Gastroesophageal sphincter (tissue), 4 donors: ENCODE data around the gene INPP5A. TPM values are rescaled to one million over a fixed set of nuclear protein-coding genes. Genes with fewer than 3 reads are reported as not detected.

ENCODE experiments used
- ATAC-seq: fragments of 150-250 bp; one replicate; pipeline ENCODE4 v1.9.1; 2016; ENCODE audit warnings: mild to moderate bottlenecking, moderate library complexity
- H3K27ac ChIP-seq, 4 donors: fragments of 200-600 bp; sonication (generic) in 3 of 4; 1 replicate in 3 of 4; 2 replicates in 1 of 4; pipeline ENCODE4 v1.5.1; 2016 to 2019
- H3K27me3 ChIP-seq: fragments of 200-600 bp; sonication (generic); one replicate; pipeline ENCODE4 v1.5.1; 2019
- H3K36me3 ChIP-seq, 2 donors: fragments of 200-600 bp; sonication (generic); one replicate each; pipeline ENCODE4 v1.5.1; 2019; ENCODE audit warnings: control low read depth in 1 of 2
- H3K4me1 ChIP-seq, 3 donors: fragments of 200-600 bp; sonication (generic); 1 replicate in 2 of 3; 2 replicates in 1 of 3; pipeline ENCODE4 v1.5.1; 2016 to 2019; ENCODE audit warnings: control low read depth in 2 of 3
- H3K4me3 ChIP-seq, 2 donors: fragments of 200-600 bp; sonication (generic); one replicate each; pipeline ENCODE4 v1.5.1; 2019; ENCODE audit warnings: mild to moderate bottlenecking in 1 of 2, moderate library complexity in 1 of 2
- H3K9me3 ChIP-seq, 3 donors: fragments of 200-600 bp; sonication (generic); one replicate each; pipeline ENCODE4 v1.5.1; 2017 to 2019; ENCODE audit warnings: control low read depth in 2 of 3
- EP300 ChIP-seq: sonication (generic); formaldehyde crosslinking; IDR thresholded peaks from one replicate; pipeline ENCODE4 v1.6.1; 2017; ENCODE audit warnings: antibody characterized with exemption, mild to moderate bottlenecking
- POLR2A ChIP-seq, 2 donors: fragments of 450-650 bp; IDR thresholded peaks; one replicate each; pipeline ENCODE4 v1.6.1; 2017; ENCODE audit warnings: antibody characterized with exemption in 2 of 2, mild to moderate bottlenecking in 2 of 2, moderate library complexity in 1 of 2
- POLR2AphosphoS5 ChIP-seq: sonication (generic); formaldehyde crosslinking; IDR thresholded peaks from one replicate; pipeline ENCODE4 v1.6.1; 2017; ENCODE audit warnings: antibody characterized with exemption
- WGBS, 2 donors: methylation state at CpG; one replicate each; pipeline ENCODE4 v1.1.5; 2018; ENCODE audit warnings: low coverage in 1 of 2; 5-methylcytosine and 5-hydroxymethylcytosine counted together
- total RNA-seq, 4 donors: library from RNA; depleted of rRNA; stranded (reverse); fragments of >200 nt; gene quantifications; one replicate each; pipeline ENCODE4 v1.1.0, GENCODE V29; 2016
- TF ChIP-seq, protein P1 (sequence below), 4 experiments: fragments of 200-600 bp in 2 of 4; fragments of 450-650 bp in 2 of 4; sonication (generic) in 1 of 4; IDR thresholded peaks; one replicate each; pipeline ENCODE4 v1.5.1; 2017 to 2019; ENCODE audit warnings: antibody characterized with exemption in 4 of 4, mild to moderate bottlenecking in 2 of 4, moderate library complexity in 2 of 4

Gene INPP5A
- total RNA-seq, 4 donors from 2014 or later = 111 to 288 (median 215) TPM

DNA sequence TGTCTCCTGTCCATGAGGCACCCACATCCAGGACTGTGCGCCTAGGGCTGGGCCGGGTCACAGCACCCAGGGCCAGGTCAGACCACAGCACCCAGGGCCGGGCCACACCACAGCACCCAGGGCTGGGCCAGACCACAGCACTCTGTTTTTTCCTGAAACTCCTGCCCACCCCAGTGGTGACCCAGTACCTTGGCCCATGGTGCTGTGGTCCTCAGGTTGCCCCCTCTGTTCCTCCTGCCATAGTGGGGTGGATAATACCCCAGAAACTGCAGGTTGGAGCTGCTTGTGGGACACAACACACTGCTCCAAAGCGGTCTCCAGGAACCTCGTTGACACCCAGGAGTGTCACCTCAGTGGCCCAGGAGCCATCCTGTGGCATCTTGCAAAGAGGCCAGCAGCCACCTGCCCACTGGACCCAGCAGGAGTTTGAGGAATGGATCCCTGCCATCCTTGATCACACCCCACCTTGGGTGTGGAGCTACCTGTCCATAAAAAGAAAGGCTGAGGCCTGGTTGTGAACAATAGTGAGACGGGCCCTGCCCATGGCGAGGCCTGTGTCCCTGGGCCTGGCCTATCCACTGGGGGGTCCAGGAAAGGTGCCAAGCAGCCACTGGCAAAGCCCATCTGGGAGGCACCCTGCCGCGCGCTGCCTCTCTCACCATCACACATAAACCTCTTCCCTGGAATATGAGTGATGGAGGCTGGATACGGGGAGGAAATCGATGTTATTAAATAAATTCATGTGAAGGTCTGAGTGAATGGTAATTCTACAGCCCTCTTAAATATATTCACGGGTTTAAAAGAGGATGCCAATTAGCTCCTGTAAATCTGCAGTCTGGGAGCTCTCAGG, 159.4 kb downstream of the INPP5A start:
- Histone ChIP-seq H3K4me3 (no peak overlapping the region), H3K9me3 (peaks cover 0 to 3% (median 0%) of the 10 kb centered on the region in 3 donors), H3K27ac (peak overlapping the region in 2 of 4 donors; percentile 57 to 82), H3K4me1 (peaks cover 0 to 40% (median 12%) of the 10 kb centered on the region in 3 donors), H3K27me3 (no peaks in the 10 kb centered on the region), H3K36me3 (peaks cover 0 to 42% of the 10 kb centered on the region in 2 donors)
- TF ChIP-seq POLR2A (IDR thresholded peaks at IDR 0.05) (no peak), EP300 (no peak), POLR2AphosphoS5 (no peak)
- TF ChIP-seq, protein P1, sequence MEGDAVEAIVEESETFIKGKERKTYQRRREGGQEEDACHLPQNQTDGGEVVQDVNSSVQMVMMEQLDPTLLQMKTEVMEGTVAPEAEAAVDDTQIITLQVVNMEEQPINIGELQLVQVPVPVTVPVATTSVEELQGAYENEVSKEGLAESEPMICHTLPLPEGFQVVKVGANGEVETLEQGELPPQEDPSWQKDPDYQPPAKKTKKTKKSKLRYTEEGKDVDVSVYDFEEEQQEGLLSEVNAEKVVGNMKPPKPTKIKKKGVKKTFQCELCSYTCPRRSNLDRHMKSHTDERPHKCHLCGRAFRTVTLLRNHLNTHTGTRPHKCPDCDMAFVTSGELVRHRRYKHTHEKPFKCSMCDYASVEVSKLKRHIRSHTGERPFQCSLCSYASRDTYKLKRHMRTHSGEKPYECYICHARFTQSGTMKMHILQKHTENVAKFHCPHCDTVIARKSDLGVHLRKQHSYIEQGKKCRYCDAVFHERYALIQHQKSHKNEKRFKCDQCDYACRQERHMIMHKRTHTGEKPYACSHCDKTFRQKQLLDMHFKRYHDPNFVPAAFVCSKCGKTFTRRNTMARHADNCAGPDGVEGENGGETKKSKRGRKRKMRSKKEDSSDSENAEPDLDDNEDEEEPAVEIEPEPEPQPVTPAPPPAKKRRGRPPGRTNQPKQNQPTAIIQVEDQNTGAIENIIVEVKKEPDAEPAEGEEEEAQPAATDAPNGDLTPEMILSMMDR (IDR thresholded peaks at IDR 0.05) = no peak
- WGBS, 2 donors = 69 to 98% methylated on average over 2 to 8 of the region's 13 CpGs
- no peak for ATAC-seq

DNA sequence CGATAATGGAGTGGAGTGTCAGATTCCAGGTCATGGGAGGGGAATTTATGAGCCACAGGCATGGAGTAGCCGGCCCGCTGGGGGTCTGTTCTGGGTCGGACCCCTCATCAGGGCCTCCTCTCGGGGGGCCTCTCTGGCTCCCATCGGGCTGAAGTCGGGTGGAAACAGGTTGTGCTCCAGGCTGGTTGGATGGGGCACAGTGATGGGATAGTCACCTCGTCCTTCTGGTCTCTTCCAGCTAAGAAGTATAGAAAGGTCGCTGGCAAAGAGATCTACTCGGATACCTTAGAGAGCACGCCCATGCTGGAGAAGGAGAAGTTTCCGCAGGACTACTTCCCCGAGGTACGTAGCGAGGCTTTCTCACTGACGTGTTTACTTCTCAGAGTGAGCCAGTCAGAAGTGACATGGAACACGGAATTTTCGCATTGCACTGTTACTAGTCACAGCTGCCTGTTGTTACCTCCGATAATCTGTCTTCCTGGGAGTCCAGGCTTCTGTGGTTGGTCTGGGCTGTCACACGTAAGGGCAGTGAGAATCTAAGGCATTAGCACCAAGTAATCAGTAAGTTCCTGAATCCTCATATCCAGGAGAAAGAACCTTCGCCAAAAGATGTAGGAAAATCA, 160.1 kb downstream of the INPP5A start:
- H3K4me3 ChIP-seq = no peak overlapping the region
- peaks cover 0 to 40% (median 12%) of the 10 kb centered on the region in 3 donors for H3K4me1 ChIP-seq
- no peak for TF ChIP-seq POLR2AphosphoS5
- TF ChIP-seq EP300 = no peak
- TF ChIP-seq, protein P1 (IDR thresholded peaks at IDR 0.05) = no peak
- no peak for TF ChIP-seq POLR2A (IDR thresholded peaks at IDR 0.05)
- H3K27me3 ChIP-seq = no peaks in the 10 kb centered on the region
- 70 to 85% methylated on average over 14 to 16 of the region's 21 CpGs for WGBS, 2 donors
- peaks cover 0 to 3% (median 0%) of the 10 kb centered on the region in 3 donors for H3K9me3 ChIP-seq
- peak overlapping the region in 3 of 4 donors; percentile 18 to 82 (median 57) for H3K27ac ChIP-seq
- peaks cover 0 to 43% of the 10 kb centered on the region in 2 donors for H3K36me3 ChIP-seq
- no peak for ATAC-seq

DNA sequence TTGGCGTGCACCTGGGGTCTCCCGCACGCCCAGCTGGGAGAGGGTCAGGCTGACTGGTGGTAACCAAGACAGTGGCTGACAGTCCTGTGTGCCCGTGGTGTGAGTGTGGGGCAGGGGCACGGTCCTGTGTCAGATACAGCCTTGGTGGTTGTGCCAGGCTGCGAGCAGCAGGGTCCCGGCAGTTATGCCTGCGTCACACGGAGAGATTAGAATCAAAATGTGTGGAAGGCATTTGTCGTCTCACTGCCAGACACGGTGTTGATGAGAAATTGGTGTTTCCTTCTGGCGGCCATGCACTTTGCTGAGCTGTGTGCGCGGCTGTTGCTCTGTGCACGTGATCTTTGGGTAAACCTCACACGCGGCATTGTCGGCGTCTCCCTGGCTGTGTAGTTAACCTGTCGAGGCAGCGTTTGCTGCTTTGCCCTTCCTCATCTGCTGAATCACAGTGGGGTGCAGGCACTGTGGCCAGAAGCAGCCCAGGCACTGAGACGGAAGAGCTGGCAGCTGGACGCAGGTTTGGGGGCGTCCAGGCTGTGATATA, 160.7 kb downstream of the INPP5A start:
- WGBS, 2 donors = 87% methylated on average over 16 of the region's 24 CpGs; no CpG with 5 or more reads in 1 of the 2 donors
- H3K36me3 ChIP-seq = peaks cover 0 to 49% of the 10 kb centered on the region in 2 donors
- H3K27ac ChIP-seq = peak overlapping the region in 3 of 4 donors; percentile 18 to 82 (median 57)
- peaks cover 0 to 3% (median 0%) of the 10 kb centered on the region in 3 donors for H3K9me3 ChIP-seq
- TF ChIP-seq EP300 (no peak), POLR2AphosphoS5 (no peak), POLR2A (IDR thresholded peaks at IDR 0.05) (no peak)
- TF ChIP-seq, protein P1 (IDR thresholded peaks at IDR 0.05) = no peak
- no peak overlapping the region for H3K4me3 ChIP-seq
- H3K27me3 ChIP-seq = no peaks in the 10 kb centered on the region
- no peak for ATAC-seq
- peaks cover 0 to 40% (median 12%) of the 10 kb centered on the region in 3 donors for H3K4me1 ChIP-seq

DNA sequence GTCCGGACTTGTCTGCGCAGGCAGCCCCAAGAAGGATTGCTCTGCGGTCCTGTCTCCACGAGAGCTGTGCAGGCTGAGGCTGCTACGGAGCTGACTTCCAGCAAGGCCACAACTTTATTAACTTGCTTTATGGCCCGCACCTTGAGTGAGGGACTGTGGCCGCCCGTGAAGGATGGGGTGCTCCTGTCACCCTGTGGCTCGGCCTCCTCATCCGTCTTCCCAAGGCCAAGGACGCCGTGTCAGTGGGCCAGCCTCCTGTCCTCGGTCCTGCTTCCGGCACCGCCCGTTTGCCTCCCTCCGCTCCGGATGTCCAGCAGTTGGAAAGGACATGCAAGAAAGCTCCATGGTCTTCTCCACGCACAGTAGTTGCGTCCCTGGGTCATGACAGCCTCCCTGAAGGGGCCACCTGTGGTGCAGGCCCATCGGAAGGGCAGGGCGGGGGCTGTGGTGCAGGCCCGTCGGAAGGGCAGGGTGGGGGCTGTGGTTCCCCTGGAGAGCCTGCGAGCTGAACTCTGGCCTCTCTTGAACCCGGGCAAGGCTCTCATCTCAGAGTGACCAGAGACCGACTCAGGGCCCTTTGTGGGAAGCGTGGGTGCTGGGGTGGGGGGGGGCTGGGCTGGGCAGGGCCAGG, 161.3 kb downstream of the INPP5A start:
- Histone ChIP-seq H3K27ac (peak overlapping the region in 3 of 4 donors; percentile 72 to 82 (median 82)), H3K27me3 (no peaks in the 10 kb centered on the region), H3K9me3 (peaks cover 0 to 3% (median 0%) of the 10 kb centered on the region in 3 donors), H3K4me3 (no peak overlapping the region), H3K4me1 (peaks cover 0 to 40% (median 12%) of the 10 kb centered on the region in 3 donors), H3K36me3 (peaks cover 0 to 53% of the 10 kb centered on the region in 2 donors)
- ATAC-seq = no peak
- WGBS, 2 donors = 80% methylated on average over 1 of the region's 28 CpGs; no CpG with 5 or more reads in 1 of the 2 donors
- TF ChIP-seq POLR2AphosphoS5 (no peak), POLR2A (IDR thresholded peaks at IDR 0.05) (no peak)
- TF ChIP-seq, protein P1 (IDR thresholded peaks at IDR 0.05) = no peak
